DMS53 (cell line): ENCODE results near the gene SLC35B1.
A peak's percentile ranks its signal among the peaks of the same experiment; 100 is the strongest.
"Not testable (repeated sequence)": the region's sequence is repeated elsewhere in the genome, so short reads cannot be mapped to it uniquely, and the experiment has no call there.

ENCODE experiments used
- DNase-seq: peaks from one replicate; lab custom pipeline; 2025; lab: John Stamatoyannopoulos, UW

The SLC35B1 gene

GRCh38 chr17:49734515-49735490 lies 27.0 kb upstream of the SLC35B1 start:
- DNase-seq, result no peak

- no peak for DNase-seq
Measured at GRCh38 chr17:49731435-49731831, 23.7 kb upstream of the SLC35B1 start.

- no peak for DNase-seq
Measured at GRCh38 chr17:49730785-49731434, 23.1 kb upstream of the SLC35B1 start.

GRCh38 chr17:49730078-49730784 lies 22.5 kb upstream of the SLC35B1 start:
- no peak for DNase-seq

GRCh38 chr17:49729069-49729468 lies 21.3 kb upstream of the SLC35B1 start:
- DNase-seq, result no peak

GRCh38 chr17:49728425-49728824 lies 20.7 kb upstream of the SLC35B1 start:
- no peak for DNase-seq

GRCh38 chr17:49727380-49727779 lies 19.6 kb upstream of the SLC35B1 start:
- DNase-seq, result no peak

- no peak for DNase-seq
Measured at GRCh38 chr17:49725452-49726130, 17.8 kb upstream of the SLC35B1 start.

- DNase-seq, result not testable (repeated sequence)
Measured at GRCh38 chr17:49724552-49724951, 16.8 kb upstream of the SLC35B1 start.

- DNase-seq, result no peak
Measured at GRCh38 chr17:49723423-49723822, 15.7 kb upstream of the SLC35B1 start.

- no peak for DNase-seq
Measured at GRCh38 chr17:49722066-49722465, 14.3 kb upstream of the SLC35B1 start.

GRCh38 chr17:49717371-49717861 lies 9.7 kb upstream of the SLC35B1 start:
- no peak for DNase-seq

GRCh38 chr17:49716668-49717364 lies 9.1 kb upstream of the SLC35B1 start:
- DNase-seq, result no peak

GRCh38 chr17:49715717-49716279 lies 8.0 kb upstream of the SLC35B1 start:
- no peak for DNase-seq

GRCh38 chr17:49715216-49715615 lies 7.5 kb upstream of the SLC35B1 start:
- DNase-seq, result no peak

- peak; percentile 77 for DNase-seq
Measured at GRCh38 chr17:49708515-49709183, 885 bp upstream of the SLC35B1 start.

- peak; percentile 62 for DNase-seq
Measured at GRCh38 chr17:49707246-49707607, 537 bp downstream of the SLC35B1 start.

- no peak for DNase-seq
Measured at GRCh38 chr17:49705254-49705653, 2.5 kb downstream of the SLC35B1 start.

- DNase-seq, result peak; percentile 73
Measured at GRCh38 chr17:49703557-49704277, 4.0 kb downstream of the SLC35B1 start.

GRCh38 chr17:49700960-49701359 lies 6.8 kb downstream of the SLC35B1 start:
- no peak for DNase-seq
